HAP-1 (cell line): ENCODE measurements around the gene SLC15A4.

Experiments
- DNase-seq, 2 experiments: peaks; one replicate each; pipeline ENCODE4 v3.0.0-alpha.2; 2016 to 2020; ENCODE audit warnings: low spot score in 2 of 2
- H3K27me3 ChIP-seq: fragments of 250-450 bp; sonication (Bioruptor Pico); 2 replicates; pipeline ENCODE4 v1.5.1; 2020; ENCODE audit warnings: low read depth, mild to moderate bottlenecking, moderate library complexity
- H3K36me3 ChIP-seq: fragments of 250-450 bp; sonication (Bioruptor Pico); replicated peaks from 2 replicates; pipeline ENCODE4 v1.5.1; 2020; ENCODE audit warnings: mild to moderate bottlenecking
- H3K4me1 ChIP-seq: fragments of 250-450 bp; sonication (Bioruptor Pico); 2 replicates; pipeline ENCODE4 v1.5.1; 2020; ENCODE audit warnings: mild to moderate bottlenecking
- H3K4me3 ChIP-seq: fragments of 250-450 bp; sonication (Bioruptor Pico); 2 replicates; pipeline ENCODE4 v1.5.1; 2020; ENCODE audit warnings: mild to moderate bottlenecking, moderate library complexity
- H3K9me3 ChIP-seq: fragments of 250-450 bp; sonication (Bioruptor Pico); 2 replicates; pipeline ENCODE4 v1.5.1; 2020; ENCODE audit warnings: mild to moderate bottlenecking, moderate library complexity
- in situ Hi-C: fragments of 300-500 bp; cut with MboI; formaldehyde crosslinking; loops from 3 replicates; pipeline ENCODE4 v1.14.3; 2020; ENCODE audit warnings: low sequenced_read_pairs, inconsistent platforms, mixed read lengths

Gene SLC15A4

DNA sequence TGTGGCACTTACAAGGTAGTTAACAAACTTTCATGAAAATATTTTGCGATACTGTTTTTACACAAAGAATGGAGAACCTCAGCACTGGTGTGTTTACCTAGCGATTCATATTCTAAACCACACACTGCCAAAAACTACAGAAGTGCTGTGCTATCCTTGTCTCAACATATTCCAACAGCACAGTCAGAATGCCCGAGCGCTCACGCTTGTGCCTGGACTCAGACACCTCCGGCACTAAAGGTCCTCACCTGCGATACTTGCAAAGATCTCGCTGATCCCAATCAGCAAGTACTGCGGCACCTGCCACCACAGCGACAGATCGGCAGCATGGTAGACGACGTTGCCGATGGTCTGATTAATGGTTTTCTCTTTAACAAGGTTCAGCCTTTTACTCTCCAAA is 23.2 kb downstream of the SLC15A4 start:
- Histone ChIP-seq H3K27me3 (no peaks in the 10 kb centered on the region), H3K36me3 (peaks cover 48% of the 10 kb centered on the region), H3K4me1 (no peaks in the 10 kb centered on the region), H3K4me3 (no peak overlapping the region), H3K9me3 (no peaks in the 10 kb centered on the region)
- no peak for DNase-seq
- in situ Hi-C loops = no loop called here

DNA sequence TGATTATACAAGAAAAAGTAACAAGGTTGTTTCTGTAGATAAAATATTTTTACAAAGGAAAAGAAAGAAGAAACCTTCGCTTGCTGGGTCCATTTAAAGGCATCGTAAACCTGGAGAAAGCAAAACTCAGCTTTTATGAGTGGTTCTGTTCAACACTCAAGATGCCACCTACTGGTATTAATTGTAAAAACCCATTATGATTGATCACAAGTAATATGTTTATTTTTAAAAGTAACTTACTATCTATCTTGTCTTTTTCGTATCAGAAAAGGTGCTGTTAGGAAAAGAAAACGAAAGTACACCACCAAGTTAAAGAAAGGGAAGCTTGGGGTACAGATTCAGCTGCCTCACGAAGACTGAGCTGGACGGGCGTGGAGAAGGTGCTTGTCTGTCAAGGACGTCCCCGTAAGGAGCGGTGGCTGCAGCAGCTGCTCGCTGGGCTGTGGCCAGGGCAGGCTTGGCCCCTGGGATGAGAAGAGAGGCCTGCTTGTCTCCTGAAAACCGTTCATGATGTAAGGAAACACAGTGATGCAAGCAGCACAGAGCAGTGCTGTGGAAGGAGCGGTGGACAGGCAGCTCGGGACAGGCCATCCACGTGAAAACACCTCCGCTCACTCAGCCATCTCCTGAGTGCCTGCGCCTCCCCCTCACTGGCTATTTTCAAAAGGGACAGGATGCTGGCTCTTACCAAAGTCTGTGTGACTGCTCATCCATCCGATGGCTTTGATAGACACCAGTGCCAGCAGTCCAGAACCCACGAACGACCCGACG is 25.0 kb downstream of the SLC15A4 start:
- no peak for DNase-seq
- Histone ChIP-seq H3K4me1 (no peaks in the 10 kb centered on the region), H3K27me3 (no peaks in the 10 kb centered on the region), H3K4me3 (no peak overlapping the region), H3K9me3 (no peaks in the 10 kb centered on the region), H3K36me3 (peaks cover 47% of the 10 kb centered on the region)
- in situ Hi-C loops = no loop called here

DNA sequence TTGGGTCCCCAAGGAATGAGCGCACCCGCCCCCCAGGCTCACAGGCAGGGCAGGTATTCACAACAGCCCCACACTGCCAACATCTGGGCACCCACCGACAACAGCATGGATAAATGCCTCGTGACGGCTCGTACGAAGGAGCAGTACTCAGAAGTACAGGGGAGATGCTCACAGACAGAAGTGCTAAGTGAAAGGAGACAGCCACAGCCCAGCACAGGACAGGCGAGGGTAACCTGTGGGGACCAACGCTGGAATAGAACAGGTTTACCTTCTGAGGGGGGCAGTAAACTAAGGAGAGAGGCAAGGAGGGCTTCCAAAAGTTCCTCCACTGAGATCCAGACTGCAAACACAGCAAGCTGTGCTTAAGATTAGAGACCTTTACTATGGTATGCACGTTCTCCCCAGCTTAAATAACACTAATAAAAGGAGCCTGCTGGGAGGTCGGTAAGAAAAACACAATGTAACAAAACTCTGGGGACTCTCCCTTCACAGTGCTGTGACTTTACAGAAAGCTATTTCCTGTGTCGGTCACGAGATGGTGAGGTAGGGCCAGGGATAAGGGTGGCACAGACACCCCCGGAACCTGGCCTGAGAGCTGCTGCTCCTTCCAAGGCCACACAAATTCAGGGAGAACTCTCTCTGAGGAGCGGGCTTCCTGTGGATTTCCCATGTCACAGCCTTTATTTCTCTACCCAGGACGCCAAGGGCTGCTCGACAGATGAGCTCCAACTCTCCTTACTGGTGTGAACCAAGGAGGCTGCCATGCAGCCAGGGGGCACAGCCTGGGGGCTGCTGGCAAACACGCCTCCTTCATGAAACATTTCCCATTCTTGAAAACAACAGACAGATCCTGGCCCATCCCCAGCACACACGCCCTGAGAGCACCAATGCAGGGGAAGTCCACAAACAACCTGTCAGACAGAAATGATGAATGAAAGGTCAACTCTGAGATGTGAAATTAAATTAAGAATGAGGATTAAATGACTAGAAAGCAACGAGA is 26.3 kb downstream of the SLC15A4 start:
- in situ Hi-C loops = no loop called here
- Histone ChIP-seq H3K27me3 (no peaks in the 10 kb centered on the region), H3K4me3 (no peak overlapping the region), H3K4me1 (no peaks in the 10 kb centered on the region), H3K36me3 (peaks cover 55% of the 10 kb centered on the region), H3K9me3 (no peaks in the 10 kb centered on the region)
- no peak for DNase-seq

DNA sequence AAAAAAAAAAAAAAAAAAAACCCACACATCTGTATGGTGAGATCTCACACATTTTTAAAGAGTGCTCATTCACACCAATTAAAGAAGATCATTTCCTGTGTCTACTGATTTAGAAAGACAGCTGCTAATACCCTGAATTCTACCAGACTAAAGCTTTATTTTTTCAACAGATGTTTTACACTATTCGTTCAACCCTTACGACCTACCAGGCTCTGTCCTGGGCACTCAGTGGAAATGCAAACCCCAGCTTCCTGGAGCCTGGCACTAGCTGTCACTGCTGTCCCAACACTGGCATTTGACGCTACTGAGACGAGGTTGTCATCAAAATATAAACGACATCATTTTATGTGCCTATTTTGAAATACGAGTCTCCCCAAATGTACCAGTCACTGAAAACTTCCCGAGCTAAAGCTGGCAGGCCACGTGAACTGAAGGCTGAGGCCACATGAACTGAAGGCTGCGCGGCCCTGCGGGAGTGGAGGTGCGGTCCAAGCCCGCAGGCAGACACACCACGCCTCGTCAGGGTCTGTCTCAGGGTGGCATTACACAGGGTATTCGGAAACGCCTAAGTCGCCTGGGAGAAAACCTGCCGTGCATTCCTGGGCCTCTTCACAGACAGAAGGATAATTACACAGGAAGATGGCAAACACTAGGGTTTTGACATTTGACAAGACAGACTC is 27.2 kb downstream of the SLC15A4 start:
- no peaks in the 10 kb centered on the region for H3K9me3 ChIP-seq
- DNase-seq = no peak
- no peaks in the 10 kb centered on the region for H3K4me1 ChIP-seq
- in situ Hi-C loops = no loop called here
- no peak overlapping the region for H3K4me3 ChIP-seq
- no peaks in the 10 kb centered on the region for H3K27me3 ChIP-seq
- peaks cover 57% of the 10 kb centered on the region for H3K36me3 ChIP-seq

DNA sequence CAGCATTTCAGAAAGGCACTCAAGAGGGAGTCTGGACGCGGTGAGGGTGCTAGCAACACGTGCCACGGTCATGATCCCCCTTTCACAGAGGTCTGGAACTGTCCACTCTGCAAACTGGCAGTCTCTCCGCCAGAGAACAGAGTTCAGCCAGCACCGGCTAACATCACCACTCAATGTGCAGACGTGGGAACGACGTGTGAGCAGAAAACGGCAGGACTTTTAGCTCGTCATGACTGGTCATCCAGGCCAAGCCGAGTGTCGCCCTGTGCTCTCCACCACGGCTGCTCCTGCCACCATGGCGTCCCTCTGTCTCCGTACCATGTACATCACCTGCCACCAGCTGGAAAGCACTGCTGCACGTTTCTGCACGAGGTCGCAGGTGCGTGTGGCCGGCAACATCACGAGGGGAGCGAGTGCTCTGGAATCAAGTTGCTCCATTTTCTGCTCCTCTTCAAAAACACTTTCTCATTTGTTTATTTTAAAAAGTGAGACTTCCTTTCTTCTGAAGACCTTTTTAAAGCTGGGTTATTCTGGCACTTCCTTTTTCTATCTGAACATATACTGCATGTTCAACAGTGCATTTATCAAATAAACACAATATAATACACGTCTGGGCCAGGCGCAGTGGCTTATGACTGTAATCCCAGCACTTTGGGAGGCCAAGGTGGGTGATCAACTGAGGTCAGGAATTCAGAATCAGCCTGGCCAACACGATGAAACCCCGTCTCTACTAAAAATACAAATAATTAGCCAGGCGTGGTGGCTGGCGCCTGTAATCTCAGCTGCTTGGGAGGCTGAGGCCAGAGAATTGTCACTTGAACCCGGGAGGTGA is 28.0 kb downstream of the SLC15A4 start:
- H3K36me3 ChIP-seq = peaks cover 56% of the 10 kb centered on the region
- H3K4me1 ChIP-seq = no peaks in the 10 kb centered on the region
- in situ Hi-C loops = no loop called here
- H3K4me3 ChIP-seq = no peak overlapping the region
- no peaks in the 10 kb centered on the region for H3K9me3 ChIP-seq
- H3K27me3 ChIP-seq = no peaks in the 10 kb centered on the region
- DNase-seq = no peak

DNA sequence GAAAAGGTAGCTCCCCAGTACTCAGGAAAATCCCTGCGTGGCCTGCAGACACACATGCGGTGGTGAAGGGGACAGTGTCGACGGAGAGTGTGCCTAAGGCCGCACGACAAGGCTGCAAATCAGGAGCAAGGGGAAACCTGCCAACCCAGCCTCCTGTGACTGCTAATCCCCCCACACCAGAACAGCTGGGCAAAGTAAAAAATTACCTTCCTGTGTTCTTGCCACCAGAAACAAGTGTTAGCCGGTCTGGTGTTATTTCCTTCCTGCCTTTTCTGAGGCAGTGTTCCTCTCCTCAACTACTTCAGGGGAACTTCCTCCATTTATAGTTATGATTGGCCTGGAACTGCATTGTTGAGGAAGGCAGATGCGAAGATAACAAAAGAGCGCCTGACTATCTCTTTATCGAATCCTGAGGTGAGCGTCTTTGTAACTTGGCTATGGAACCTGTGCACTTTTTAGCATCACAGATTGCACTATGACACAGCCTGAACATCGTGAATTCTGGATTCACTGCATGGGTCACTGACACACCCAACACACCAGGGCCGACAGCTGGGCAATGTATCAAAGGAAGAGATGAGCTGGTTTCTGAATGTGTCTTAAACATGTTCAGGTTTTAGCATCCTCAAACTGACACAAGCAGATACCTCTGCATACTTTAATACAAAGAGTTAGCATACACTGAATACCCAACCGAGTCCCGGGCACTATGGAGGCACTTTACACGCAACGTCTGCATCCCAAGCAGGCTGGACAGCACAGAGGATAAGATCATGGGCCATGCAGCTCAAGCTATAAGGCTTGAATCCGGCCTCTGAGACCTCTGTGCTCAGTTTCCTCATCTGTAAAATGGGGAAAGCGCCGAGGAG is 28.9 kb downstream of the SLC15A4 start:
- in situ Hi-C loops = no loop called here
- Histone ChIP-seq H3K4me3 (no peak overlapping the region), H3K36me3 (peaks cover 48% of the 10 kb centered on the region), H3K9me3 (no peaks in the 10 kb centered on the region), H3K27me3 (no peaks in the 10 kb centered on the region), H3K4me1 (no peaks in the 10 kb centered on the region)
- DNase-seq = no peak

DNA sequence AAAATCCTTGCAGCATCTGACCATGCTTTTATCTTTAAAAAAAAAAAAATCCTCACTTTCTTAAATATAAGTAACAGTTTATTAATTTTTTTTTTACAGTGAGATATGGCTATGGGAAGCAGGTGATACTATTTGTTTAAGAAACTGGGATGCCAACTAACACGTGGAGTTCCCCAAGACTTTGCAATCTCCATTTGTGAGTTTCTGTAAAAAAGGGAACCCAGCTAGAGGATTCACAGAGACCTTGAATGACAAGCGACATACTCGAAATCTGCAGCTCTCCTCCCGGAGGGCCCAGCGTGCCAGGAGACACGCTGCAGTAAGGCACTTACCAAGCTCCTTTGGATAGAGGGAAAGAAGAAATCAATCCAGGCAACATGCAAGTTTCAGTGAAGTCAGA is 30.1 kb downstream of the SLC15A4 start:
- Histone ChIP-seq H3K36me3 (peaks cover 44% of the 10 kb centered on the region), H3K4me3 (no peak overlapping the region)

DNA sequence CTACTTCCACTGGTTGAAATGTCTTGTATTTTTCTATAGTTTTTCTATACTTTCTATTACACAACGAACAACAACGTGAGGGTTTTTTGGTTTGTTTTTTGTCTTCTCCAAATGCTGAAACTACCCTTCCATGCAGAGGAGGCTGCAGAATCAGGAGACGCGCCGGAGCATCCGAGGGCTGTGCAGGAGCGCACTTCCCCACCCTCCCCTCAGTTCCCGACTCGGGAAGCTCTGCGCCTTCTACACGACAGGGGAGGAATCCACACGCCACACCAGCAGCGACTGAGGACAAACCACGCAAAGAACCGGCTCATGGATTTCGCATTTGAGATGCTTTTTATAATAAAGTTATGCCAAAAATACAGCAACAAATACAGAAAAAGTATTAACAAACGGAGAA is 30.9 kb downstream of the SLC15A4 start:
- in situ Hi-C loops = no loop called here
- H3K36me3 ChIP-seq = peaks cover 36% of the 10 kb centered on the region
- no peaks in the 10 kb centered on the region for H3K27me3 ChIP-seq
- no peaks in the 10 kb centered on the region for H3K9me3 ChIP-seq
- no peak overlapping the region for H3K4me3 ChIP-seq
- H3K4me1 ChIP-seq = no peaks in the 10 kb centered on the region
- no peak for DNase-seq

More for the DNA sequence above, 30.1 kb downstream of the SLC15A4 start:
- H3K9me3 ChIP-seq = no peaks in the 10 kb centered on the region
- no peaks in the 10 kb centered on the region for H3K27me3 ChIP-seq
- H3K4me1 ChIP-seq = no peaks in the 10 kb centered on the region
- in situ Hi-C loops = no loop called here
- no peak for DNase-seq

DNA sequence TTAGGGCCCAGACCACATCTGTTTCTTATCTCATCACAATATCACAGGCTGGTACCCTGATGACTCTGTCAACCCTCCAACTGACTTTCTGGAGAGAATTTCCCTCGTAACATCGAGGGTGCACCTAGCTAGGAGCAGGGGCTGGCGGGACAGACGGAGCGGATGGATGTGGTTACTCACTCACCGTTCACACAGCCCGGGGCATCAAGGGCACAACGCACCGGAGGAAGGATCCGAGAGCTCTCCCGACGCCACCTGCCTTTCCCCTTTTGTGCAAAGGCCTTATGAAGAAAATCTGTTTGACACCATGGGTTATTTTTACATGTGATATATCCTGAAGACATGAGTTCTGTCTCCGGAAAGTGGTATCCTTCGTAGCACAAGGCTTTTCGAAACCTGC is 31.4 kb downstream of the SLC15A4 start:
- Histone ChIP-seq H3K4me3 (no peak overlapping the region), H3K27me3 (no peaks in the 10 kb centered on the region), H3K4me1 (no peaks in the 10 kb centered on the region), H3K36me3 (peaks cover 31% of the 10 kb centered on the region), H3K9me3 (no peaks in the 10 kb centered on the region)
- DNase-seq = no peak
- in situ Hi-C loops = no loop called here

DNA sequence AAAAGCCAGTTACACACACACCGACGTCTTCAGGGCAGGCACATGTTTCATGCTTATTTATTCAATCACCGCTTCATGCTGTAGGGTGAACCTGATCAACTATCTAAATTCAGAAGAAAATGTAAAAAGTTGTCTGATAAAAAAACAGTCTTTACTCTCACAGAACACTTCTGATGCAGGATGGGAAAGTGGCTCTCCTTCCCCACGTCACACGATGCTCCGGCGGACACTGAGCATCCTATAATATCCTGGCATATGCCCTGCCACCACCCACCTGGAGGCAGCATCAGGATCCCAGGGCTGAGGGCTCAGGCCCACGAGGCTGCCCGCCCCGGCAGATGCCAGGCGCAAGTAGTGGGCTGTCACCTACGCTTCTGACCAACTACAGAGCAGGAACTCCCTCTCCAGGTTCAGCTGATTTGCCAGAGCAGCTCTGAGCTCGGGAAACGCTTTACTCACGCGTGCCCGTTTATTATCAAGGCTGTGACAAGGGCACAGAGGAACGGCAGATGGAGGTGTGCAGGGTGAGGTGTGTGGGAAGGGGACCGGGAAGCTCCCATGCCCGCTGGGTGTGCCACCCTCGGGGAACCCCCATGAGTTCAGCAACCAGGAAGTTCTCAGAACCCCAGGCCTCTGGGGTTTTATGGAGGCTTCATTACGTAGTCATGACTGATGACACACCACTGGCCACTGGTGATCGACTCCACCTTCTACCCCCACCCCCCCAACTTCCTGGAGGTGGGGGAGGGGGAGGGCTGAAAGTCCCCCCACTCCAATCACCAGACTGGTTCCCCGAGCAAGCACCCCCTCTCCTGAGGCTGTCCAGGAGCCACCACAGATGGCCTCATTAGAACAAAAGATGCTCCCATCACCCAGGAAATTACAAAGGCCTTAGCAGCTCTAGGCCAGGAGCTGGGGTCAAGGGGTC is 32.1 kb downstream of the SLC15A4 start:
- Histone ChIP-seq H3K36me3 (peaks cover 25% of the 10 kb centered on the region), H3K4me1 (no peaks in the 10 kb centered on the region), H3K27me3 (no peaks in the 10 kb centered on the region), H3K4me3 (no peak overlapping the region), H3K9me3 (no peaks in the 10 kb centered on the region)
- DNase-seq = no peak
- in situ Hi-C loops = no loop called here

DNA sequence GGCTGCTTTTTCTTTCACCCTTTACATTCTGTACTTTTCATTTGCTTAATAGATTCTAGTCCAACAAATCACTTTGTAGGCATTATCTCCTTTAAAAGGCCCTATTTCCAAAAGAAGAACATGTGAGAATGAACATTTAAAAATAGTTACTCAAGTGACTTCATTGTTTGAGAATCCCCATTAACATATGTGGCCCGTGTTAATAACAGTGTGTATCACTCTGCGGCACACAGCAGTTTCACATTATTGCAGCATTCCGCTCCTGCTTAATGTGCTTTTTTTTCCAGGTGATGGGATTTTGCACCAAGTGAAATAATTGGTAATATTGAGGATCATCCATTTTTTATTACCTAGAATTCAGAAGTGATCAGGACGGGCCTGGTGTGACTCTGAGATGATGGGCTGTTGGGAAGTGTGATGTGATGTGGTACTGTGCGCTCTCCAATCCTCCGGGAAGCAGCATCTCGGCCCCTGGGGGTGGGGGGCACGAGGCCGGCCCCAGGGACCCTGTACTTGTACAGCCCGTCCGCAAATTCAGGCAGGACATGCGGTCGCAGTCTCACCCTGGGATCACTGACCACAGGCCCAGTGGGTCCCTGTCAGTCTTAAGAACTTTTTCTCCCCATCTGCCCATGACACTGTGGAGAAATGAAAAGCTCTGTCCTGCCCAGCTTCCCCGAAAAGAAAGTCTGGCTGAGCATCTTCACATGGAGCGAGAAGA is 32.9 kb downstream of the SLC15A4 start:
- DNase-seq = no peak
- Histone ChIP-seq H3K36me3 (peaks cover 23% of the 10 kb centered on the region), H3K4me3 (no peak overlapping the region), H3K4me1 (no peaks in the 10 kb centered on the region), H3K27me3 (no peaks in the 10 kb centered on the region), H3K9me3 (no peaks in the 10 kb centered on the region)
- in situ Hi-C loops = no loop called here
